ENCODE data around the gene ZMYND8. TPM values are rescaled to one million over a fixed set of nuclear protein-coding genes. Genes with fewer than 3 reads are reported as not detected.
A peak's percentile ranks its signal among the peaks of the same experiment; 100 is the strongest.

Gene ZMYND8
- total and polyA plus RNA-seq, 4 donors, result 4.5 to 27.4 (median 14.1) TPM

DNA sequence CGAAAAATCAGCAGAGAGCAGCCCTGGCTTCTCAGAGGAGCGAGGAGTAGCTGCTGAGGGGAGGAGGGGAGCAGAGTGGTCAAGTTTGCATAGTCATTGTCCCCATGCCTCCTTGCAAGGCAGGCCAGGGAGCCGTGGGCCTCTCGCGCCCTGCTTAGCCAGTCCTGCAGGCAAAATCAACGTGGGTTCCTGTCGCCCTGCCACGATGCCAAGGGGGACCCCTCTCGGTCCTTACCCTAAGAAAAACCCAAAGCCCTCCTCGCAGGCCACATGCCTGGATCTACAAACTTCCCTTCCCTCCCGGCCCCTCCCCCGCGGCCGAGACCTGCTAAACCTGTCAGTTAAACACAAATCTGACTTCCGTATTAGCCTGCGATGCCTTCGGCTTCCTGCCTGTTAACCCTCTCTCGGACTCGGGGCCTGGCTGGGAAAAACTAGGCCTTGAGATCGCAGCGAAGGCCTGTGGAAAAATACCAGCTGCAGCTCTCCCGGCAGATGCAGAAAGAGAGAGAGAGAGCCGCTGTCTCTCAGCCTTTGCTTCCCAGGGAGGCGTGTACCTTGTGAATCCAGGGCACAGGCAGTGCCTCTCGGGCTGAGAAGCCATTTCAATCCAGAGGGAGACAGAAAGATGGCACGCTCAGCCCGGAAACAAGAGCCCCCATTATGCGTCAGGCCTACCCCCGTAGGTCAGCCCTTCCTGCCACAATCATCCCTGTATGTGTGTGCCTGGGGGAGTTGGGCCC is 968 bp upstream of the ZMYND8 start:
- Histone ChIP-seq H3K9me3 (ENCODE audit: control insufficient read depth, low read length) (no peaks in the 10 kb centered on the region), H3K27ac (ENCODE audit: low read depth in 1 of 2, low read length in 2 of 2) (peak overlapping the region; percentile 86 to 97), H3K36me3 (ENCODE audit: control insufficient read depth in 1 of 2, insufficient read depth in 2 of 2, low read length in 1 of 2) (no peaks in the 10 kb centered on the region), H3K4me1 (ENCODE audit: control insufficient read depth in 1 of 2, insufficient read depth in 2 of 2, low read length in 2 of 2) (peaks cover 5 to 12% of the 10 kb centered on the region in 2 donors), H3K27me3 (ENCODE audit: control insufficient read depth in 1 of 2, insufficient read depth in 2 of 2, low read length in 1 of 2) (no peaks in the 10 kb centered on the region), H3K4me3 (ENCODE audit: low read length in 2 of 2) (no peak overlapping the region)
- intact Hi-C loops (cut with DNase I), result loop anchor here (2.0 to 5.0 kb wide), 2 partner anchors 39 to 40 kb away; no protein-coding TSS in a partner anchor
- DNase-seq (peak; percentile 87 to 88), ATAC-seq (ENCODE audit: low FRiP score) (peak; percentile 29)
- 4 to 6% methylated on average over 29 of the region's 29 CpGs for WGBS, 2 donors

DNA sequence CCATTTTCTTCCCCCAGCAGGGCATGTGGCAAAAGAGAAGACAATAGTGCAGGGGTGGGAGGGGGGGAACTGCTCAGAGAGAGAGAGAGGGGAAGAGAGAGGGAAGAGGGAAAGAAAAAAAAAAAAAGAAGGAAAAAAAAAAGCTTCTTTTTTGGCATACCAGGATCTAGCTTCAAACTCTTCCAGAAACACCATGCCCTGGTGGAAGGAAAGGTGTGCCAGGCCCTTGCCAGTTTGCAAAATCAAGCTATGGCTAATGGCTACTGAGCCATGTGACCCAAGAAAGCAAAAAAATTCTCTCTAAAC is 326 bp downstream of the ZMYND8 start:
- DNase-seq (no peak), ATAC-seq (ENCODE audit: low FRiP score) (no peak)
- Histone ChIP-seq H3K27ac (ENCODE audit: low read depth in 1 of 2, low read length in 2 of 2) (peak overlapping the region; percentile 91 to 94), H3K9me3 (ENCODE audit: control insufficient read depth, low read length) (no peaks in the 10 kb centered on the region), H3K4me3 (ENCODE audit: low read length in 2 of 2) (no peak overlapping the region), H3K36me3 (ENCODE audit: control insufficient read depth in 1 of 2, insufficient read depth in 2 of 2, low read length in 1 of 2) (no peaks in the 10 kb centered on the region), H3K27me3 (ENCODE audit: control insufficient read depth in 1 of 2, insufficient read depth in 2 of 2, low read length in 1 of 2) (no peaks in the 10 kb centered on the region), H3K4me1 (ENCODE audit: control insufficient read depth in 1 of 2, insufficient read depth in 2 of 2, low read length in 2 of 2) (peaks cover 9 to 17% of the 10 kb centered on the region in 2 donors)
- intact Hi-C loops (cut with DNase I), result loop anchor here in 1 of 2 donors (5.0 kb wide), 1 partner anchor 39 kb away; no protein-coding TSS in a partner anchor

DNA sequence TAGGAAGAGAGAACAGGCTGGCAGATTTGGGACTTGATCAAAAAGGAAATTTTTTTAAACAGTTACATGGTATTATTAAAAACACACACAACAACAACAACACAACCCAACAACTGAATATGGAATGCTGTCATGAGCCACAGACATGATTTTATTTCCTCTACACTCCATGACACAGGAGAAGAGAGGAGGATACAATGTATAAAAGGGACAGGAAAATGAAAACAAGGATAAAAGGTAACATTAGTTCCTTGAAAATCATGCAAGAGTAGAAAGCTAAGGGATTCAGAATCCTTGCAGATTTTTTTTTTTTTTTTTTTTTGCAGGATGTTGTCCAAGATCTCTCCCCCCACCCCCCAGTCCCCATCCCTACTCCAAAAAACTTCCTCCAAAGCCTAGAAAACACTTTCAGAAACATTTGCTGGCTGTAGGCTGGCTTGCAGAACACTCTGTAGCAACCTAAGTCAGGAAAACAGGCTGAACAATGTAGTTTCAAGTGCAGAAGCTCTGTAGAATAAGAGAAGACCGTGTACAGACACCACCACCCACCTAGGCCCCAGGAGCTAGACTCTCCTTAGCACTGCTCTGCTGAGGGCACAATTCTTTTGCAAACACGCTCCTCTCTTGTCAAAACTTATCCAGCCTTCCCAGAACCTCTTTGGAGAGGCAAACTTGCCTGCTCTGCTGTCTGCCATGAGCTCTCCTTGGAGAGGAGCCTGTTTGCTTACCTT is 845 bp downstream of the ZMYND8 start:
- H3K9me3 ChIP-seq (ENCODE audit: control insufficient read depth, low read length), result no peaks in the 10 kb centered on the region
- no peak overlapping the region for H3K4me3 ChIP-seq (ENCODE audit: low read length in 2 of 2)
- intact Hi-C loops (cut with DNase I), result loop anchor here in 1 of 2 donors (5.0 kb wide), 1 partner anchor 38 kb away; no protein-coding TSS in a partner anchor
- H3K36me3 ChIP-seq (ENCODE audit: control insufficient read depth in 1 of 2, insufficient read depth in 2 of 2, low read length in 1 of 2), result no peaks in the 10 kb centered on the region
- DNase-seq, result no peak
- no peak for ATAC-seq (ENCODE audit: low FRiP score)
- peaks cover 9 to 22% of the 10 kb centered on the region in 2 donors for H3K4me1 ChIP-seq (ENCODE audit: control insufficient read depth in 1 of 2, insufficient read depth in 2 of 2, low read length in 2 of 2)
- no peaks in the 10 kb centered on the region for H3K27me3 ChIP-seq (ENCODE audit: control insufficient read depth in 1 of 2, insufficient read depth in 2 of 2, low read length in 1 of 2)
- H3K27ac ChIP-seq (ENCODE audit: low read depth in 1 of 2, low read length in 2 of 2), result peak overlapping the region; percentile 94 to 99
- WGBS, 2 donors, result 21 to 23% methylated on average over 2 of the region's 2 CpGs

DNA sequence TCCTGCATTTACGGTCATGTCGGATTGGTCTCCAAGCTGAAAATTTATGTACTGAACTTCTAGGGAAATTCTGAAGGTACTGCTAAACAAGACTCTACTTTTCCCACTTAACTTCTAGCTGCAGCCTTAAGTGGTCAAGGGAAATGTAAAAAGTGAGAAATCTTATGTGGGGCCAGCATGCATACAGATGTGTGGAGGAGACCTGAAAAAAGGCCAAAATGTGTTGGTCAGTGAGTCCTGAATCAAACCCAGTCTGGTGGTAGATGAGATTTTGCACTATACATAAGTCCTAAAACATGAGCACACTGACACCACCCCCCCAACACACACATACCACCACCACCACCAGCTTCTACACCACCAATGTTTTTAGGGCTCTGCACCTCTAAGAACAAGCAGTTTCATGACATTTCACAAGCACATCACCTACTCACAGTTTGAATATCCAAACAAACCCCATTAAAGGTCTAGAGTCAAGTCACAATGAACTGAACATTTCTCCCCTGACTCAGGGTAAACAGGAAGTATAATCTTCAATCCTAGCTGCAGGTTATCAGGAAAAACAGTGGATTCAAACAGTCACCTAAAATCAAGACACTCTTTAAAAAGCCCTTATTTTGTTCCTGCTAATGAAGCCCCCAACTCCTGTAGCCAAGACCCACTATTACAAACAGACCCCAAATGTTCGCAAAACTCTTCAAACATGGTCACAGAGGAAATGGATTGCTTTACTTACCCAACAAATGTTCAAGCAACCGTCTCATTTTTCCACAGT is 1.6 kb downstream of the ZMYND8 start:
- 34 to 38% methylated on average over 4 of the region's 4 CpGs for WGBS, 2 donors
- H3K27ac ChIP-seq (ENCODE audit: low read depth in 1 of 2, low read length in 2 of 2), result peak overlapping the region; percentile 55 to 99
- H3K27me3 ChIP-seq (ENCODE audit: control insufficient read depth in 1 of 2, insufficient read depth in 2 of 2, low read length in 1 of 2), result no peaks in the 10 kb centered on the region
- no peaks in the 10 kb centered on the region for H3K9me3 ChIP-seq (ENCODE audit: control insufficient read depth, low read length)
- DNase-seq (no peak), ATAC-seq (ENCODE audit: low FRiP score) (no peak)
- peaks cover 9 to 25% of the 10 kb centered on the region in 2 donors for H3K4me1 ChIP-seq (ENCODE audit: control insufficient read depth in 1 of 2, insufficient read depth in 2 of 2, low read length in 2 of 2)
- H3K36me3 ChIP-seq (ENCODE audit: control insufficient read depth in 1 of 2, insufficient read depth in 2 of 2, low read length in 1 of 2), result no peaks in the 10 kb centered on the region
- intact Hi-C loops (cut with DNase I), result loop anchor here in 1 of 2 donors (5.0 kb wide), 1 partner anchor 38 kb away; no protein-coding TSS in a partner anchor
- H3K4me3 ChIP-seq (ENCODE audit: low read length in 2 of 2), result no peak overlapping the region

DNA sequence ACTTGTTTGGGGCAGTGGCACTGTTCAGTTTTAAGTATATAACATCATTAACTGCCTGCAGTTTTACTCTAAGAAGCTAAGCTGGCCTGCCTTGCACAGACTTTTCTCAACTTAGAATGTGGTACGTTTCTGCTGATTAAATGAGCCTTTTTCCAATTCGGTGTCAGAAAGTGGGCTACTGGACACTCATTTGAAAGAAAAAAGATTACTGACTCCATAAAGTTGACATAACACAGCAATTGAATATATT is 2.1 kb downstream of the ZMYND8 start:
- no peak for DNase-seq
- 4% methylated on average over 2 of the region's 2 CpGs for WGBS, 2 donors
- intact Hi-C loops (cut with DNase I), result no loop called here
- Histone ChIP-seq H3K27me3 (ENCODE audit: control insufficient read depth in 1 of 2, insufficient read depth in 2 of 2, low read length in 1 of 2) (no peaks in the 10 kb centered on the region), H3K9me3 (ENCODE audit: control insufficient read depth, low read length) (no peaks in the 10 kb centered on the region), H3K27ac (ENCODE audit: low read depth in 1 of 2, low read length in 2 of 2) (peak overlapping the region; percentile 45 to 99), H3K36me3 (ENCODE audit: control insufficient read depth in 1 of 2, insufficient read depth in 2 of 2, low read length in 1 of 2) (no peaks in the 10 kb centered on the region), H3K4me3 (ENCODE audit: low read length in 2 of 2) (no peak overlapping the region), H3K4me1 (ENCODE audit: control insufficient read depth in 1 of 2, insufficient read depth in 2 of 2, low read length in 2 of 2) (peaks cover 5 to 24% of the 10 kb centered on the region in 2 donors)
- ATAC-seq (ENCODE audit: low FRiP score), result no peak

DNA sequence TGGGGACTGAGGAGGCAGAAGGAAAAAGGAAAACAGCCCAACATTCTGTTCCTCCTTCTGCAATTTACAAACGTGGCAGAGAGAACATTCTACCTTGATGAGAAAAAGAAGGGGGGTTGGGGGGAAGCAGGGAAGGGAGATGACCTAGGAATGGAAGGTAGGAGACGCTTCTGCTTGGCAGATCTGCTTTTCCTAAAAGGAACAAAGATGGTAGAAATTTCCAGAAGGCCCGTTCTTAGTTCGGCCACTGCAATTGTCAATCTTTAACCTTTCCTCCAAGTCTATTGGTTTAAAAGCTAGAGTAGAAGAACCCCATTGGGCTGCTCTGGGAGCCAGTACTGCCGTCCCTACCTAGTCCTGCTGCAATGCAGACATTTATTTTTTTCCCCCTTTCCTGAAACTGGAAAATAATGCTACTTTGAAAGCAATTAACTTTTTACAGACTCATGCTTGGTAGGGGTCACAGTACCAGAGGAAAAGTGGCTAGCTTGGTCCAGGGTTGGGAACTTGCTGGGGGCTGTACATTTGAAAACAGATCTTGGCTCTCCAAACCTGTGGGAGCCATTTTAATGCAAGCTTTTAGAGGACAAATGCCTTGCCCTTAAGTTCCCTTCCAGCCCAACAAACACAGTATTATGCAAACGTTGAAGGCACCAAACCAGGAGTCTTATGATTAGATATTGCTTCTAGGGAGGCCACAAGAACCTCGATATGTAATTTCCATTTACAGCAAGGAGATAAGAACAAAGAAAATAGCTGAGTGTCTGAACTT is 2.6 kb downstream of the ZMYND8 start:
- 49 to 51% methylated on average over 7 of the region's 7 CpGs for WGBS, 2 donors
- intact Hi-C loops (cut with DNase I), result no loop called here
- peaks cover 5 to 24% of the 10 kb centered on the region in 2 donors for H3K4me1 ChIP-seq (ENCODE audit: control insufficient read depth in 1 of 2, insufficient read depth in 2 of 2, low read length in 2 of 2)
- no peaks in the 10 kb centered on the region for H3K36me3 ChIP-seq (ENCODE audit: control insufficient read depth in 1 of 2, insufficient read depth in 2 of 2, low read length in 1 of 2)
- no peak for DNase-seq
- no peaks in the 10 kb centered on the region for H3K9me3 ChIP-seq (ENCODE audit: control insufficient read depth, low read length)
- H3K27me3 ChIP-seq (ENCODE audit: control insufficient read depth in 1 of 2, insufficient read depth in 2 of 2, low read length in 1 of 2), result no peaks in the 10 kb centered on the region
- no peak for ATAC-seq (ENCODE audit: low FRiP score)
- no peak overlapping the region for H3K4me3 ChIP-seq (ENCODE audit: low read length in 2 of 2)
- peak overlapping the region; percentile 88 to 99 for H3K27ac ChIP-seq (ENCODE audit: low read depth in 1 of 2, low read length in 2 of 2)

DNA sequence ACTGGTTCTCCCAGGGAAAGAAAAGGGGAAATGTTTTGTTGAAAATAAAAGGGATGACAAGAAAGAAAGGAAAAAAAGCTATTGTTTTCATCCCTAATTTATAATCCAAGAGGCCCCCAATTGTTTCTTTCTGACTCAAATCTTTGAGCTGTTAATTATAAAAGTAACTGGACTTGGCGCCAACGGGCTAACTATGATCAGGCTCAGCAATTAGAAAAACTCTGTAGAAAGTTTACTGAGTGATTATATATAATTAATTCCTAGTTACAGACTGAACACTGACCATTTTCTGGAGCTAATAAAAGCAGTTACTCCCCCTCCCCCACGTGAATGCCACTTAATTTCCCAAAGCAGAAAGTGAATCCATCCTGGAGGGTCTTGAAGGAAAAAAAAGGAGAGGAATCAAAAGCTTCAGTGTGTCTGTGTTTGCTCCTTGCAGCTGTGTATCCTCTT is 3.2 kb downstream of the ZMYND8 start:
- no peaks in the 10 kb centered on the region for H3K36me3 ChIP-seq (ENCODE audit: control insufficient read depth in 1 of 2, insufficient read depth in 2 of 2, low read length in 1 of 2)
- no peaks in the 10 kb centered on the region for H3K27me3 ChIP-seq (ENCODE audit: control insufficient read depth in 1 of 2, insufficient read depth in 2 of 2, low read length in 1 of 2)
- 62 to 67% methylated on average over 3 of the region's 3 CpGs for WGBS, 2 donors
- no peak overlapping the region for H3K4me3 ChIP-seq (ENCODE audit: low read length in 2 of 2)
- intact Hi-C loops (cut with DNase I), result no loop called here
- DNase-seq, result no peak
- H3K27ac ChIP-seq (ENCODE audit: low read depth in 1 of 2, low read length in 2 of 2), result peak overlapping the region; percentile 92 to 99
- peaks cover 5 to 24% of the 10 kb centered on the region in 2 donors for H3K4me1 ChIP-seq (ENCODE audit: control insufficient read depth in 1 of 2, insufficient read depth in 2 of 2, low read length in 2 of 2)
- H3K9me3 ChIP-seq (ENCODE audit: control insufficient read depth, low read length), result no peaks in the 10 kb centered on the region
- no peak for ATAC-seq (ENCODE audit: low FRiP score)

Measured in aorta (tissue), 5 donors.